ENCODE measurements around the gene TNFAIP1. TPM values are rescaled to one million over a fixed set of nuclear protein-coding genes. Genes with fewer than 3 reads are reported as not detected.
A peak's percentile ranks its signal among the peaks of the same experiment; 100 is the strongest.

The TNFAIP1 gene
- total and polyA plus RNA-seq, 4 donors, result 25.1 to 56.0 (median 51.6) TPM

DNA sequence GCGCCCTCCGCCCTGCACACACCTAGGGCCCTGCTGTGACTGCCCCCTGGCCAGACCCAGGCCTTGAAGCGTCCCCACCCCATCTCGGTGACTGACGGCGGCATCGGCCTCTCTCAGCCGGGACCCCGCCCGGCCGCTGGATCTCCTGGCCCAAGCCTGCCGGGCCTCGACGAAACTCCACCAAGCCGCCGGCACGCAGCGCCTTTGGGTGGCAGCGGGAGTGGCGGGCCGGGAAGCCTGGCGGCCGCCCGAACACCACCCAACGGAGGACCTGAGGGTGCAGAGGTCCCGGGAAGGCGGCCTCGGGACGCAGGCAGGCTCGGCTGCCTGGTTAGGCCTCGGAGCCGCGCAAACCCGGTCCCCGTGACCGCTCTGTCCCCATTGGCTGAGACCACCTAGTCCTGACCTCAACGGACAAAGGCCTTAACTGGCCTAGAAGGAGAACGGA lies 28.6 kb upstream of the TNFAIP1 start:
- H3K36me3 ChIP-seq (ENCODE audit: control insufficient read depth, insufficient read depth, low read length), result no peaks in the 10 kb centered on the region
- 17% methylated on average over 32 of the region's 38 CpGs for WGBS (ENCODE audit: insufficient coverage)

DNA sequence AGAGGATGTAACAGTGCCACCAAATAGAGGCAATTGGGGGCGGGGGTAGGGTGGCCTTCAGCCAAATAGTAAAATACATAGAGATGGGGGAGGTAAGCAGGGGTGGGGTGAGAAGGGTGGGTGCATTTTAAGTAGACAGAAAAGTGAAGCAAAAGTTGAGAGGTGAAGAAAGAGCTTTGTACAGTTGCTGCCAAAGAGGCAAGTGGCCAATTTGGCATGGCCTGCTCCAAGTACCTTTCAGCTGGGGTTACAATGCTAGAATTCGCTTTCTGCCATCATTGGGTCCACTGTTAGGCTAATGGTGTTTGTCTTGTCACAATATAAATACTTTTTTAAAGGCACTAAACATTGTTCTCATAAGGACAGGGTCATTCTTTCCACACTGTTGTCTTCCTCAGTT lies 21.7 kb upstream of the TNFAIP1 start:
- no peak for DNase-seq (ENCODE audit: low read depth in 4 of 6, low spot score in 6 of 6)
- Histone ChIP-seq H3K4me1 (ENCODE audit: control insufficient read depth, insufficient read depth, low read length) (peaks cover 15% of the 10 kb centered on the region), H3K36me3 (ENCODE audit: control insufficient read depth, insufficient read depth, low read length) (no peaks in the 10 kb centered on the region), H3K27me3 (ENCODE audit: control insufficient read depth, insufficient read depth, low read length) (no peaks in the 10 kb centered on the region), H3K9me3 (ENCODE audit: control insufficient read depth, insufficient read depth, low read length) (no peaks in the 10 kb centered on the region), H3K4me3 (ENCODE audit: low read depth, low read length) (no peak overlapping the region), H3K27ac (ENCODE audit: low read depth, low read length) (no peak overlapping the region)
- 85% methylated on average over 1 of the region's 2 CpGs for WGBS (ENCODE audit: insufficient coverage)

More for the DNA sequence above, 28.6 kb upstream of the TNFAIP1 start:
- no peak overlapping the region for H3K4me3 ChIP-seq (ENCODE audit: low read depth, low read length)
- H3K9me3 ChIP-seq (ENCODE audit: control insufficient read depth, insufficient read depth, low read length), result no peaks in the 10 kb centered on the region
- peaks cover 3% of the 10 kb centered on the region for H3K4me1 ChIP-seq (ENCODE audit: control insufficient read depth, insufficient read depth, low read length)
- no peak overlapping the region for H3K27ac ChIP-seq (ENCODE audit: low read depth, low read length)
- DNase-seq (ENCODE audit: low read depth in 4 of 6, low spot score in 6 of 6), result no peak
- peaks cover 22% of the 10 kb centered on the region for H3K27me3 ChIP-seq (ENCODE audit: control insufficient read depth, insufficient read depth, low read length)

DNA sequence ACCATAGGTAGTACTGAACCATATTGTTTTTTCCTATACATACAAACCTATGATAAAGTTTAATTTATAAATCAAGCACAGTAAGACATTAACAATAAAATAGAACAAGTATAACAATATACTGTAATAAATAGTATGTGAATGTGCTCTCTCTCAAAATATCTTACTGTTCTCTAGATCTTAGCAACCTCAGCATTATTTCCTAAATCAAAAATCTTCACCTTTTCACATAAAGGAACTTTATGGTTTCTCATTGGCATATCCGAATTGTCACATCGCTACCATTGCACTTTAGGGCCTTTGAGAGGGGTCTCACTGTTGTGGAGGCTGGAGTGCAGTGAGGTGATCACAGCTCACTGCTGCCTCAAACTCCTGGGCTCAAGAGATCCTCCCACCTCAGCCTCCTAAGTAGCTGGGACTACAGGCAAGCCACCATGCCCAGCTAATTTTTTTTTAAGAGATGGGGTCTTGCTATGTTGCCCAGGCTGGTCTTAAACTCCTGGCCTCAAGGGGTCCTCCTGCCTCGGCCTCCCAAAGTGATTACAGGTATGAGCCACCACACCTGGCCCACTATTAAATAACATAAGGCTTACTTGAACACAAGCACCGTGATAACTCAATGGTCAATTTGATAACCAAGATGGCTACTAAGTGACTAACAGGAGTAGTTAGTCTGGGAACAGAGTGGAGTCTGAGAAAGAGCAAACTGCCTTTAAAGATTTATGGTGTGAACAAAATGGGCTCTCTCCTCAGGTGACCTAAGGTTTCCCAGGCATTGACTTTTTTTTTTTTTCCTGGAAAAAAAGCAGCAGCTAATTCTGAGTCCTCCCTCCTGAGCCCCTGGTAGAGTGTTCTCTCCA lies 19.5 kb upstream of the TNFAIP1 start:
- H3K27me3 ChIP-seq (ENCODE audit: control insufficient read depth, insufficient read depth, low read length), result no peaks in the 10 kb centered on the region
- H3K9me3 ChIP-seq (ENCODE audit: control insufficient read depth, insufficient read depth, low read length), result no peaks in the 10 kb centered on the region
- peaks cover 22% of the 10 kb centered on the region for H3K4me1 ChIP-seq (ENCODE audit: control insufficient read depth, insufficient read depth, low read length)
- no peak overlapping the region for H3K27ac ChIP-seq (ENCODE audit: low read depth, low read length)
- no peak overlapping the region for H3K4me3 ChIP-seq (ENCODE audit: low read depth, low read length)
- no peak for DNase-seq (ENCODE audit: low read depth in 4 of 6, low spot score in 6 of 6)
- no CpG with 5 or more reads among the region's 4 CpGs for WGBS (ENCODE audit: insufficient coverage)
- H3K36me3 ChIP-seq (ENCODE audit: control insufficient read depth, insufficient read depth, low read length), result no peaks in the 10 kb centered on the region

DNA sequence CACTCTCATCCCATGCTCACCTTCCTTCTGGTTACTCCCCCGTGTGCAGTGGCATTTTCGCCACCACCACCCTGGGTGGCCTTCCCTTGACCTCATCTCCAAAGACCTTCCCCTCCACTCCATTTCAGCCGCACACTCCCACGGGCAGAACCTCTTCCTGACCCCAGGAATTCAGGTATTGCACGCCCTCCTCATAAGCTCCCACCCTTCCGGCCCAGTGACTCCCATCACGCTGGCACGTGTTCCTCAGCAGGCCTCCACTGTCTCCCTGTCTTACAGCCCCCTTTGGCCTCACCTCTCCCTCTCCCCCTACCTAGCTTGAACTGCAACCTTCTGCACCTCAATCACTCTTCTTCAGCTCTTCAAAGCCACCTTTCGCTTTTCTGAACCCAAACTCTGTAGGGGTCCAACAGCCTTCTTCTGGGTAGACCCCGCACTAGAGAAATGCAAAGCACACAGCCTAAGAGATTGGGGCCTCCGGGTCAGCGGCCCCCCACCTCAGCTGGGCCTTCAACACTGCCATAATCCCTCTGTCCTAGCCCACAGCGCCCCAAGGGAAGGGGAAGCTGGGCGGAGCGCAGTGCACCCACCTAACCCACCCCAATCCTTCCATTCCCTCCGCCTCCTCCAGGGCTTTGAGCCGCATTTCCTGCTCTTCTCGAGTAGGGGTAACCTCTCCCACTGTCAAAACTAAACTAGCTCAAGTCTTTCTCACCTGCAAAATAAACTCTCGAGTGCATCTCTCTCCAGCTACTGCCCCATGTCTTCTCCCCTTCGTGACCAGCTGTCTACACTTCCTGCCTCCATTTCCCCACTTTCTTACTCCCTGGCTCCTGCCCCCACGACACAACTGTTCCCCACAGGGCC lies 18.2 kb upstream of the TNFAIP1 start:
- Histone ChIP-seq H3K4me1 (ENCODE audit: control insufficient read depth, insufficient read depth, low read length) (peaks cover 22% of the 10 kb centered on the region), H3K4me3 (ENCODE audit: low read depth, low read length) (no peak overlapping the region), H3K9me3 (ENCODE audit: control insufficient read depth, insufficient read depth, low read length) (no peaks in the 10 kb centered on the region), H3K27me3 (ENCODE audit: control insufficient read depth, insufficient read depth, low read length) (no peaks in the 10 kb centered on the region), H3K27ac (ENCODE audit: low read depth, low read length) (no peak overlapping the region), H3K36me3 (ENCODE audit: control insufficient read depth, insufficient read depth, low read length) (no peaks in the 10 kb centered on the region)
- WGBS (ENCODE audit: insufficient coverage), result 72% methylated on average over 19 of the region's 21 CpGs
- no peak for DNase-seq (ENCODE audit: low read depth in 4 of 6, low spot score in 6 of 6)

DNA sequence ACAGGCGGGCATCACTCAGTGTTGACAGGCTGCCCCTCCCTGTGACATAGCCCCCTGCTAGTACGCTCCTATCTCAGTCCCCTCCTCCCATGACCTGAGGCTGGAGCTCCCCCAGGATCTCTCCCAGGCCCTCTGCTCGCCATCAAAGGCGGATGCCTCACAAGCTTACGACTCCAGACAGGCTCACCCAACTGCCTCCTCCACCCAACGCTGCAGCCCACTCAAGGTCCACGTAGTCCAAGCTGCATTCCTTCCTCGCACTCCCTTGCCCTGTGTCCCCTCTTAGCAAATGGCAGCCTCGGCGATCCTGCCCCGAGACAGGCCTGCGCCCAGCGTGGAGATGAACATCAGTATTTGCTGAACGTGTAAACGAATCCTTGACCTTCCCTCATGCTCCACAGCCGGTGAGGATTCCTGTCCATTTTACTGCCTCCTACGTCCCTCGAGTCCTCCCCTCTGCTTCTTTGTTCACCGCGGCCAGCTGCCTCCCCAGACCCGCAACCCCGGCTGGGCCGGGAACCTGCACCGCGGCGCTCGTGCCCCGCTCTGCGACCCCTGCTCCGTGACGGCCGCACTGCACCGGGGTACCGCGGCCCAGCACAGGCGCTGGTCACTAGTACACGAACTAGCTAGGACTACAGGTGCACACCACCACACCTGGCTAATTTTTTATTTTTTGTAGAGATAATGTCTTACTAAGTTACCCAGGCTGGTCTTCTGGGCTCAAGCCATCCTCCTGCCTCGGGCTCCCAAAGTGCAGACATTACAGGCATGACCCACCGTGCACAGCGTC lies 17.4 kb upstream of the TNFAIP1 start:
- no peaks in the 10 kb centered on the region for H3K9me3 ChIP-seq (ENCODE audit: control insufficient read depth, insufficient read depth, low read length)
- peak overlapping the region; percentile 85 for H3K27ac ChIP-seq (ENCODE audit: low read depth, low read length)
- H3K4me3 ChIP-seq (ENCODE audit: low read depth, low read length), result peak overlapping the region; percentile 79
- peaks cover 22% of the 10 kb centered on the region for H3K4me1 ChIP-seq (ENCODE audit: control insufficient read depth, insufficient read depth, low read length)
- H3K27me3 ChIP-seq (ENCODE audit: control insufficient read depth, insufficient read depth, low read length), result no peaks in the 10 kb centered on the region
- no peaks in the 10 kb centered on the region for H3K36me3 ChIP-seq (ENCODE audit: control insufficient read depth, insufficient read depth, low read length)
- peak in 2 of 6 donors; percentile 6 to 16 for DNase-seq (ENCODE audit: low read depth in 4 of 6, low spot score in 6 of 6)
- WGBS (ENCODE audit: insufficient coverage), result 5% methylated on average over 29 of the region's 40 CpGs

DNA sequence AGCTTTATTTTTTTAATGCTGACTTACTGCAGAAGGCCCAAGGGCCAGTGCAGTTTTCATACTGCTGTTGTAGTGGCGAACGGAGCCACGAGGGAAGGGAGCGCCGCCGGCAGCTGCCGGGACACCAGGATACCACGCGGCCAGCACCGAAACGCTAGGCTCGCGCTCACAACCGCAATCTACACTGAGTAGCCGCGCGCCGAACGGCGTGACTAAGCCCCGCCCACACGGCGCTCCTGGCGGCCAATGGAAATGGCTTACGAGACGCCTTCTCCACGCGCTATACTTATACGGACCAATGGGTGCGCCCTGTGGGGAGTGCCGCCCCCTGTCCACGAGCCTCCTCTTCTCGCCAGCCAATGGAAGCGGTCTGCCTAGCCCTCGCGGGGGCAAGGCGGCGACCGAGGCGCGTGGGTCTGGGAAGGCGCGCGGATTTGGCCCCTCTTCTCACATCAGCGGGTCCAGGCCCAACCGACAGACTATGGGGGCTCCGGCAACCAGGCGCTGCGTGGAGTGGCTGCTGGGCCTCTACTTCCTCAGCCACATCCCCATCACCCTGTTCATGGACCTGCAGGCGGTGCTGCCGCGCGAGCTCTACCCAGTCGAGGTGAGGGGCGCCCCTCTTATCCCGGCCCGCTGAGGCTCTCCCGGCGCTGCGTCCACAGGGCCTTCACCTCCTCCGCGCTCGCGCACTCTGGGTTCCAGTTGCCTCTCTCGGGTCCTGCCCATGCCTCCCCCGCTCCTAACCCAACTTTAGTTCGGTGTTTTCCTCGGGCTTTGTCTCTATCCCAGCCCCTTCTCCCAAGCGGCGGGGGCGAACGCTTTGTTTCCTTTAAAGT lies 16.6 kb upstream of the TNFAIP1 start, which contains the start of gene TMEM97:
TMEM97 (plus strand) TSS at position 442 of the 839 bp plus-strand sequence; CDS start at position 482, 40 bp downstream.
- Histone ChIP-seq H3K4me3 (ENCODE audit: low read depth, low read length) (peak within 1 kb of the TSS; percentile 79), H3K4me1 (ENCODE audit: control insufficient read depth, insufficient read depth, low read length) (peaks cover 22% of the 10 kb centered on the region), H3K36me3 (ENCODE audit: control insufficient read depth, insufficient read depth, low read length) (no peaks in the 10 kb centered on the region), H3K27ac (ENCODE audit: low read depth, low read length) (peak within 1 kb of the TSS; percentile 85), H3K9me3 (ENCODE audit: control insufficient read depth, insufficient read depth, low read length) (no peaks in the 10 kb centered on the region), H3K27me3 (ENCODE audit: control insufficient read depth, insufficient read depth, low read length) (no peaks in the 10 kb centered on the region)
- peak; percentile 89 to 99 (median 94) for DNase-seq (ENCODE audit: low read depth in 4 of 6, low spot score in 6 of 6)
- WGBS (ENCODE audit: insufficient coverage), result 0% methylated on average over 68 of the region's 72 CpGs

DNA sequence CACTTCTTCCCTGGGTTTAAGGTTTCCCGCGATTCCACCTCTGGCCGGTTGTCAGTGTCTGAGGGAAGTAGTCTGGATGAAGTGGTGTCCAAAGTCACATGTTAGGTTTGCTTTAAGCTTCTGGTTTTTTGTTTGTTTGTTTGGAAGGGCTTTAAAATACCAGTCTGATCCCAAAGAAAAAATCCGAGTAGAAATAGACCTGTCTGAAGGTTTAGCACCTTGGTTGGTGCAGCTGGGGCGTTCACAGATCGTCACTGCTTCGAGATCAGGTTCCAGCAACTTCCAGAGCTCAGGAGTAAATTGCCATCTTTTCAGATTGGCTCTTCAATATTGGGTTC lies 16.0 kb upstream of the TNFAIP1 start:
- Histone ChIP-seq H3K4me3 (ENCODE audit: low read depth, low read length) (peak overlapping the region; percentile 79), H3K36me3 (ENCODE audit: control insufficient read depth, insufficient read depth, low read length) (no peaks in the 10 kb centered on the region), H3K27ac (ENCODE audit: low read depth, low read length) (peak overlapping the region; percentile 85), H3K27me3 (ENCODE audit: control insufficient read depth, insufficient read depth, low read length) (no peaks in the 10 kb centered on the region), H3K9me3 (ENCODE audit: control insufficient read depth, insufficient read depth, low read length) (no peaks in the 10 kb centered on the region), H3K4me1 (ENCODE audit: control insufficient read depth, insufficient read depth, low read length) (peaks cover 22% of the 10 kb centered on the region)
- 0% methylated on average over 7 of the region's 7 CpGs for WGBS (ENCODE audit: insufficient coverage)
- DNase-seq (ENCODE audit: low read depth in 4 of 6, low spot score in 6 of 6), result no peak

DNA sequence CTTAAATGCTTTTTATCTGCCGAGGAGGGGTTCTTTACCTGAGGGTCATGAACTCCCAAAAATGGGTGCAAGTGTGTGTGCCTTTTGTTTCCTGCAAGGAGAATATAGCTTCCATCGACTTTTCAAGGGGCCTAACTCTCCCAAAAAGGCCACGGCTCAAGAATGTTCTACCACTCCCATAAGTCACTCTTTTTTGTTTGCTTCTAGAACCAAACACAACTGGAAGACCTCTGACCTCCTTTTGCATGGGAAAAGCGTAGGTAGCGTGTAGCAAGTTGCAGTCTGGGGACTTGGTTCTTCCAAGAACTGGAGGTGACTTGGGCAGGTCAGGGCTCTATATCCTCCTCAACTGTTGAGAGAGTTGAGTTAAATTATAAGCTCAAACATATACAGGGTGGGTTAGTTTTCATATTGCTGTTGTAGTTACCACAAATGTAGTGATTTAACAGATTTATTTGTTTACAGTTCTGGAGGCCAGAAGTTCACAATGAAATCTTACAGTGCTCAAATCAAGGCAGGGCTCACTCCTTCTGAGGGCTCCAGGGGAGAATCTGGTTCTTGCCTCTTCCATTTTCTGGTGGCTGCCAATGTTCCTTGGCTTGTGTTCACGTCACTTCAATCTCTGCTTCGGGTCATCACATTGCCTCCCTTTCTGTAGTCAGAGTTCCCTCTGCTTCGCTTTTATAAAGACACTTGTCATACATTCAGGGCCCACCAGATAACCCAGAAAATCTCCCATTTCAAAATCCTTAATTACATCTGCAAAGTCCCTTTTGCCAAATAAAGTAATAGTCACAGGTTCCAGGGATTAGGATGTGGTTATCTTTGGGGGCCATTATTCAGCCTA lies 15.1 kb upstream of the TNFAIP1 start:
- peaks cover 22% of the 10 kb centered on the region for H3K4me1 ChIP-seq (ENCODE audit: control insufficient read depth, insufficient read depth, low read length)
- 80% methylated on average over 2 of the region's 8 CpGs for WGBS (ENCODE audit: insufficient coverage)
- no peak overlapping the region for H3K27ac ChIP-seq (ENCODE audit: low read depth, low read length)
- DNase-seq (ENCODE audit: low read depth in 4 of 6, low spot score in 6 of 6), result no peak
- no peaks in the 10 kb centered on the region for H3K27me3 ChIP-seq (ENCODE audit: control insufficient read depth, insufficient read depth, low read length)
- H3K9me3 ChIP-seq (ENCODE audit: control insufficient read depth, insufficient read depth, low read length), result no peaks in the 10 kb centered on the region
- H3K36me3 ChIP-seq (ENCODE audit: control insufficient read depth, insufficient read depth, low read length), result no peaks in the 10 kb centered on the region
- H3K4me3 ChIP-seq (ENCODE audit: low read depth, low read length), result no peak overlapping the region

All from spinal cord (tissue), 10 donors.